ENCODE results near the gene TDRD10.

DNA sequence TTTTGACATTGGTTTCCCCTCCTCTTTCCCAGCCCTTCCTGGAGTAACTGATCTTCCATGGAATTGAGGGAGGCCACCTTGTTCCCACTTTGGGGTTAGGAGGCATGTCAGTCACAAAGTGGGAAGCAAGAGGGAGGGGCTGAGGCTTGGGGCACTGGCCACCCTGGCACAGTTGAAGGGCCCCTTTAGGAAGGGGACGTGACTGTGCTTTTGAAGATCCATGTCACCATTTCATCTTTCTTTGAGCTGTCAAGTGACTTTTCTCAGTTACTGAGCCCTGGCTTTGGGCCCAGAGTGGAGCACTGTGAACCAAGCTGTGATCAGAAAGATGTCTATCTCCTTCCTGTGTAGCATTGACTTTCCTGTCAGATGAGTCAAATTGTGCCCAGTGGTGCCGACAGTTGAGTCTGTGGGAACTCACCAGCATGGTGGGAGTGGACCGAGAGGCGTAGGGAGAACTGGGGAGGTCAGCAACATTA, 38.5 kb upstream of the TDRD10 start:
- TF ChIP-seq GATA3 (IDR thresholded peaks at IDR 0.05; ENCODE audit: low read depth, low read length) (no peak), GATA2 (IDR thresholded peaks at IDR 0.05; ENCODE audit: low read depth, low read length) (no peak)

All from SH-SY5Y (cell line).